ENCODE measurements around the gene PTGIR.

The PTGIR gene

DNA sequence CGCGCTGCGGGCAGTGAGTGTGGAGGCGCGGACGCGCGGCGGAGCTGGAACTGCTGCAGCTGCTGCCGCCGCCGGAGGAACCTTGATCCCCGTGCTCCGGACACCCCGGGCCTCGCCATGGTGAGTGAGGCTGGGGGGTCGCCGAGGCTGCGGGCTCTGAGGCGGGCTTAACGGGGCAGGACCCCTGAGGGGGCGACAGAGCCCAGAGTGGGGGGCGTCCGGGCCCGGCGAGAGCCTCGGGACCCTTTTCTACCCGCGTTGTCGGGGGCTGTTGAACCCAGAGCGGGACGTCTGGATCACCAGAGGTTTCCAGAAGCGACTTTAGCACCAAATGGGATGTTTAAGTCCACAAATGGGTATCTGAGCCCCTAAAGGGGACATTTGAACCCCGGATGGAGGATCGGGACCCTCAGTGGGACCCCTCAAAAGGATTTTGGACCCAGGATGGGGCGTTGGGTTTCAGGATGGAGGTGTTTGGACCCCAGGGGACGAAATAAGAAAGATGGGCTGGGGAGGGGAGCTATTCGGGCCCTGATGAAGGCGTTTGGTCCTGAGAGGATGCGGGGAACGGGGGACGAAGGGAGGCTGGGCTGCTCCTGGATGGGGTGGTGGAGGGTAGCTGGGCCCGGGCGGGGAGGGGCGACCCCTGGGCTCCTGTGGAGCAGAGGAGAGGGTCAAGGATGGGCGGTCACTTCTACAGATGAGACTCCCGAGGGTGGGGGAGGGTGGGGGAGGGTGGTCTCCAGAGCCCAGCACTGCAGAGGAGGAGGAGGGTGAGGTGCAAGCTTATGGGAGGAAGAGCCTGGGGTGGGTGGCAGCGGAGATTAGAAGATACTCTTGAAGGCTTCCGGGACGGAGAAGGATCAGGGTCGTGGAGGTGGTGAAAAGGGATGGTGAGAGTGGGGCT is 23.3 kb downstream of the PTGIR start, which contains the start of gene CALM3:
TSS of gene CALM3 (plus strand) at position 13 of the 907 bp plus-strand sequence. CDS start at position 118, 105 bp downstream.
- peak in 10 of 56 donors; percentile 24 to 57 (median 34) for DNase-seq

DNA sequence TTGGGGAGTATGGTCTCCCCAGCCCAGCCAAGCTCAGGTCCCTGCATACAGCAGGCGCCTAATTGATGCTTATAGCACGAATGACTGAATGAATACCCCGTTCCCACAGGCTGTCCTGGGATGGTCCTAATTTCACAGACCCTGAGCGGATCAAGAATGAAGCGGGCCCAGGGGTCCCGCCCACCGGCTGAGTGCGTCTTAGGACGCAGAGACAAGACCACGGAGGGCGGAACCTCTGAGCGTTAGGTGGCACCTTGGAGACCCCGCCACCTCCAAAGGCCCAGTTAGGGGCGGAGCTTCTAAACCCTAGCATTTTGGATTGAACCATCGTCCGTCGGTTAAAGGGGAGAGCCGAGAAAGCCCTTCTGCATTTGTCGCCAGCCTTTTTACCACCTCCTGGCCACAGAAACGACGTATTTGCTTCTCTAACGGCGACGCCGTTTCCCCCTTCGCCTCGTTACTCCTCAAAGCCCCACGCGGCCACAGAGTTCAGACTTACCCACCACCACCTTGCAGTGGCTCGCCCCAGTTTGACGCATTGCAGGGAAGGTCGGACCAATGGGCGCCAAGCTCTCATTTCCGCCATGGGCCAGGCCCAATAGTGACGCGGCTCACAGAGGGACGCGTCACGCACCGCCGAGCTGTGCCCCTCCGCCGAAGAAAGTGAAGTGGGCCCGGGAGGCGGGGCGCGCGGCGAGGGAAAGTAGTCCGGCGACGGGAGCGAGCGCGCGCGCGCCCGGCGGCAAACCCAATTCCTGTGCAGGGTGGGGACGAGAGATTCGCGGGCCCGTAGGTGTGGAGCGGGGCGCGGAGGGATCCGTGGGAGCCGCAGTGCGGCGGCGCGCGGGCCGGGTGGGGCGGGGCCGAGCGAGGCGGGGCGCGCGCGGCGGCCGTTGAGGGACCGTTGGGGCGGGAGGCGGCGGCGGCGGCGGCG is 24.2 kb downstream of the PTGIR start:
- DNase-seq: peak; percentile 71 to 99 (median 94)

DNA sequence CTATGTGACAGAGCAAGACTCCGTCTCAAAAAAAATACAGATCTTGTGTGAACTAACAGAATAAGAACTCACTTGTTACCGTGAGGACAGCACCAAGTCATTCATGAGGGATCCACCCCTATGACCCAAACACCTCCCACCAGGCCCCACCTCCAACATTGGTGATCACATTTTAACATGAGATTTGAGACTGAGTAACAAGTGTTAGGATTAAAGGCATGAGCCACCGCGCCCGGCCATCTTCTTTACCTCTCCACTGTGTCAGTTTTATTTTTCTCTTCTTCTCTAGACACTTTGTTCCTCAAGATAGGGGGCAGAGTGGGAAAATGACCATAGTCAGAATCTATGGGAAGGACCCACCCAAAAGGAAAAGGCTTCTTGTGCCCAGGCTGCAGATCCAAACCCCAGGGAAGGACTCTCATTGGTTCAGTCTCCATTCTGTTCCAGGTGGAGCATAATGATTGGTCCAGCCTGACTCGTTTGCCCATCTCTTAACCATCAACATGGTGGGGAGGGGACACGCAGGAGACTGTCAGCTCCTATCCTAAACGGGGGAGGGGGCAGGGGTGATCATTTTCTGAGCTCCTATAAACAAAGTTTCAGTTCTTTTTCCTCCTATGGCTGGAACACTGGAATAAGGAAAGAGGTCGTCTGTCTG is 25.0 kb downstream of the PTGIR start:
- no peak for DNase-seq

DNA sequence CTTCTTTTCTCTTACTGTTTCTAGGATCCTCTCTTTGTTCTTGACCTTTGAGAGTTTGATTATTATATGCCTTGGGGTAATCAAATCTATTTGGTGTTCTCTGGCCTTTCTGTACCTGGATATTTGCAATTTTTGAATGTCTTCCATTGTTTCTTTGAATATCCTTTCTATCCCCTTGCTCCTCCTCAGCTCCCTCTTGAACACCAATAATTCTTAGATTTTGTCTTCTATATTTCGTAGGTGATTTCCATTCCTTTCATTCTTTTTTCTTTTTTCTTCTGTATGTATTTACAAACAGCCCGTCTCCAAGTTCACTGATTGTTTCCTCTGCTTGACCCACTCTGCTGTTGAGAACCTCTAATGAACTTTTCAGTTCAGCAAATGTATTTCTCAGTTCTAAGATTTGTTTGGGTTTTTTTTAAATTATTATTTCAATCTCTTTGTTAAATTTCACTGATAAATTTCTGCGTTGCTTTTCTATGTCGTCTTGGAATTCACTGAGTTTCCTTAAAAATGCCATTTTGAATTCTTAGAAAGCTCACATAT is 26.4 kb downstream of the PTGIR start:
- no peak for DNase-seq

DNA sequence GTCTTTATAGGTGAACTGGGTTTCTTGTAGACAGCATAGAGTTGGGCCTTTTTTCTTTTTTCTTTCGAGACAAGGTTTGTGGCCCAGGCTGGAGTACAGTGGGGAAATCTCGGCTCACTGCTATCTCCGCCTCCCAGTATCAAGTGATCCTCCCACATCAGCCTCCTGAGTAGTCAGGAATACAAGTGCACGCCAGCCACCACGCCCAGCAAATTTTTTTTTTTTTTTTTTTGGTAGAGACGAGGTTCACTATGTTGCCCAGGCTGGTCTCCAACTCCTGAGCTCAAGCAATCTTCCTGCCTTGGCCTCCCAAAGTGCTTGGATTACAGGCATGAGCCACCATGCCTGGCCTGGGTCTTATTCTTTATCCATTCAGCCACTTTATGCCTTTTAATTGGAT is 28.9 kb downstream of the PTGIR start:
- no peak for DNase-seq

DNA sequence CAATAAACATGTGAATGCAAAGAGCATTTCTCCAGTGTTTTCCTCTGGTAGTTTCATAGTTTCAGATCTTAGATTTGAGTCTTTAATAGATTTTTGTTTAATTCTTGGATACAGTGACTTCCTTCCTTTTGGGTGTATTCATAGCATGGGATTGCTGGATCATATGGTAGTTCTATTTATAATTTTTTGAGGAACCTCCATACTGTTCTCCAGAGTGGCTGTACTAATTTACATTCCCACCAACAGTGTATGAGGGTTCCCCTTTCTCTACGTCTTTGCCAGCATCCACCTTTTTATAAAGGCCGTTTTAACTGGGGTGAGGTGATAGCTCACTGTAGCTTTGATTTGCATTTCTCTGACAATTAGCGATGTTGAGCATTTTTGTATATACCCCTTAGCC is 33.0 kb downstream of the PTGIR start:
- DNase-seq: no peak

DNA sequence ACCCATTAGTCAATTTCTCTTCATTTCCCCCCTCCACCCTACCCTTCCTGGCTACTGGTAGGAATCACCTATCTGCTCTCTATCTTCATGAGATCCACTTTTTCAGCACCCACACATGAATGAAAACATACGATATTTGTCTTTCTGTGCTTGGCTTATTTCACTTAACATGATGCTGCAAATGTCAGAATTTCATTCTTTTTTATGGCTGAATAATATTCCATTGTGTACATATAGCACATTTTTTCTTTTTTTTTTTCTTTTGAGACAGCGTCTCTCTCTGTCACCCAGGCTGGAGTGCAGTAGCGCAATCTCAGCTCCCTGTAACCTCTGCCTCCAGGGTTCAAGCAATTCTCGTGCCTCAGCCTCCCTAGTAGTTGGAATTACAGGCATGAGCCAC is 33.6 kb downstream of the PTGIR start:
- no peak for DNase-seq

DNA sequence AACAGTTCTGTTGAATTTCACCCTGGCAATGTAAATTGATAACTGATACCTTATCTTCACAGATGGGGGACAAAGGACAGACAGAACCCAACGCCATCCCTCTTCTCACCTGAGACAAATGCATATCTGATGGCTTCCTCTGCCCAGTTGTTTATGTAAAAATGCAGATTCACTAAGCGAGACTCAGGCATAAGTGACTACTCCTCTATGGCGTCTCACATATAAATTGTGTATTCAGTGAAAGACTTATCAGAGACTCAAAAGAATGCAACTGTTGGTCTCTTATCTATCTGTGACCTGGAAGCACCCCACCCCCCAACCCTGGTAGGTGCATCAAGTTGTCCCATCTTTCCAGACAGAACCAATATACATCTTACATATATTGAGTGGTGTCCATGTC is 37.0 kb downstream of the PTGIR start:
- no peak for DNase-seq

DNA sequence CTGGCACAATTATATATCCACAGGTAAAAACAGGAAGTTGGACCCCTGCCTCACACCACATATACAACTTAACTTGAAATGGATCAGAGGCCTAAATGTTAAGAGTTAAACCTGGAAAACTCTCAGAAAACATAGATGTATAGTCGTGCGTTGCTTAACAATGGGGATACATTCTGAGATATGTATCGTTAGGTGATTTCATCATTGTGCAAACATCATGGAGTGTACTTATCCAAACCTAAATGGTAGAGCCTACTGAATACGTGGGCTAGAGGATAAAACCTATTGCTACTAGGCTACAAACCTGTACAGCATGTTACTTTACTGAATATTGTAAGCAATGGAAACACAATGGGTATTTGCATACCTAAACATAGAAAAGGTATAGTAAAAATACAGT is 38.6 kb downstream of the PTGIR start:
- DNase-seq: no peak

DNA sequence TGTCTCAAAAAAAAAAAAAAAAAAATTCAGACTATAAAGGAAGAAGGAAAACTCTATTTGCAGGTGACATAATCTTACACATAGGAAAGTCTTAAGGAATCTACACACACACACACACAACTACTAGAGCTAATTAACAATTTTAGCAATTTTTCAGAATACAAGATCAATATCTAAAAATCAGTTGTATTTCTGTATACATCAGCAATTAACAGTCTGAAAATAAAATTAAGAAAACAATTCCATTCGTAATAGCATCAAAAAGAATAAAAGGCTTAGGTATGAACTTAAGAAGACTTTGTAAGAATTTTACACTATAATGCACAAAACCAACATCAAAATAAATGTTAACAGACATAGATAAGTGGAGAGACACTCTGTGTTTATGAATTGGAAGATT is 39.4 kb downstream of the PTGIR start:
- DNase-seq: no peak

DNA sequence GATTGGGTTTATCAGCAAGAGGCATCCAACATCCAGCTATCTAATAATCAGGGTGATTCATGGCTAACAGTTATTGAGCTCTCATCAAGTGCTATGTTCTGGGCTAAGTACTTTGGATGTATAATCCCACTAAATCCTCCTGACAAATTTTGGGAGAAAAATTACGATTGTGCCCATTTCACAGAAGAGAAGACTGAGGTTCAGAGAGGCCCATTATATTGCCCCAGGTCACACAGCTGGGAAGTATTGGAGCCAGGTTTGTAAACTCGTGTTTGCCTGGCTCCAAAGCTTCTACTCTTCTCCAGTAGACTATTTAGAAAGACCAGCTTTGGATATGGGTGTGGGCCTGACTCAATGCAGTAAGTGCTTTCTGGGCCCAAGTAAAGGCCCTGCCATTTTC is 44.6 kb downstream of the PTGIR start:
- DNase-seq: no peak

DNA sequence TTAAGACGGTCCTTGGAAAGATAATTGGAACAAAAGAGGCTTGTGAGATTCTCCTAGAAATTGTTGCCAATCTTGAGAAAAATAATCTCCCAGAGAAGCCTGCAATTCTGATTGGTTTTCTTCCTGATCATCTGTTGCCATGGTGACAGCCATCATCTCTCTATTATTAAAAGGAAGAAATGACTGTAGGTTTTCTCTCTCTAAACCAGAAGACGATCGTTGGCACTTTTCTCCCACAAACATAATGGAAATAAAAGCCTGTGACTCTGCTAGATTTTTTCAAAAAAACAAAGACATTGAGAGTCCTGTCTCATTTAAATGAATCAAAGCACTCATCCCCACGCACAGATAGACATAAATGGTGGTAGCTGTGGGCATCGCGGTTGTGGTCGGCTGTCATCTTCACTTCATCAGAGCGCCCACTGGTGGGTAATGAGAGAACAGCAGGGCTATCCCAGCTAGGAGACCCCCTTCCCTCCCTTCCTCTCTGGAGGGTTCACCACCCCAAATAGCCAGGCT is 45.5 kb downstream of the PTGIR start:
- DNase-seq: peak in 19 of 56 donors; percentile 2 to 54 (median 11)

DNA sequence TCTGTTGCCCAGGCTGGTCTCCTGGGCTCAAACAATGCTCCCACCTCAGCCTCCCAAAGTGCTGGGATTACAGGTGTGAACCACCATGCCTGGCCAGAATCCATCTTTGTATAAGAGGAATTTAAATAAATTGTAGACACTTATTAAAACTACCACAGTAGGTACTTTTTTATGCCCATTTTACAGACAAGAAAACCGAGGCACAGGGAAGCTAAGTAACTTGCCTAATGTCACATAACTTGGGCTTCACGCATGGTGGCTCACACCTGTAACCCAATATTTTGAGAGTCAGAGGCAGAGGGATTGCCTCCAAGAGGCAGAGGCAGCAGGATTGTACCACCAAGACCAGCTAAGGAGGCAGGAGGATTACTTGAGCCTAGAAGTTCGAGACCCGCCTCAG is 46.4 kb downstream of the PTGIR start:
- no peak for DNase-seq

DNA sequence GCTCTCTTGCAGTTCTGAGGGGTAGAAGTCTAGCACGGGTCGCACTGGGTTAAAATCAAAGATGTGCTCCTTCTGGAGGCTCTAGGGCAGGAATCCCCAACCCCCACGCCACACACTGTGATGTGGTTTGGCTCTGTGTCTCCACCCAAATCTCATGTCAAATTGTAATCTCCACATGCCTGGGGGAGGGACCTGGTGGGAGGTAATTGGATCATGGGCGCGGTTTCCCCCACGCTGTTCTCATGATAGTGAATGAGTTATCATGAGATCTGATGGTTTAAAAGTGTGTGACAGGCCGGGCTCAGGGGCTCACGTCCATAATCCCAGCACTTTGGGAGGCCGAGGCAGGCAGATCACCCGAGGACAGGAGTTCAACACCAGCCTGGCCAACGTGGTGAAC is 50.4 kb downstream of the PTGIR start:
- peak in 35 of 56 donors; percentile 1 to 81 (median 37) for DNase-seq

DNA sequence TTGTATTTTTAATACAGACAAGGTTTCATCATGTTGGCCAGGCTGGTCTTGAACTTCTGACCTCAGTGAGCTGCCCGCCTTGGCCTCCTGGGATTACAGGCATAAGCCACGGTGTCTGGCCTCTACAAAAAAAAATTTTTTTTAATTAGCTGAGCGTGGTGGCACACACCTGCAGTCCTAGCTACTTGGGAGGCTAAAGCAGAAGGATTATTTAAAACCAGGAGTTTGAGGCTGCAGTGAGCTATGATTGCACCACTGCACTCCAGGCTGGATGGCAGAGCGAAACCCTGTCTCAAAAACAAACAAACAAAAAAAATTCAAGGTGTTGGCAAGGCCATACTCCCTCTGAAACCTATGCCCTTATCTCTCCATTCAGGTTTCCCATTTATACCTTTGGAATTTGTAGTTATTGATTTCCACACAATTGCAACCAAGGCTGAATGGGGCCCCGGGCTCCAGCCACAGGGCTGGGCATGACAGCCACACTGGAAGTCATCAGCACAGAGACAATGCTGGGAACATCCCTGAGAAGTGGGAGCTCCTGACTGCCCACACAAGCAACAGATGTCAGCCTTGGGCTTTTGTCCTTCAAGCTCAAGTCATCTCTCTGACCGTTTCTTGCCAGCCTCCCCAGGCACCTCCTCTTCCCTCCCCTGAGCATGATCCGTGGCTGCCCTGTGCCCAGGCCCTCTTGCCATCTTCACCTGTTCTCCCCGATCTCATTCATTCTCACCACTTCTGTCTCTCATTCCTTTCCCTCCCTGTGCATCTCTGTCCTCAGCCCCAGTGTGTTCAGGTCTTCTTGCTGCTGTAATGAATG is 51.0 kb downstream of the PTGIR start:
- DNase-seq: no peak

DNA sequence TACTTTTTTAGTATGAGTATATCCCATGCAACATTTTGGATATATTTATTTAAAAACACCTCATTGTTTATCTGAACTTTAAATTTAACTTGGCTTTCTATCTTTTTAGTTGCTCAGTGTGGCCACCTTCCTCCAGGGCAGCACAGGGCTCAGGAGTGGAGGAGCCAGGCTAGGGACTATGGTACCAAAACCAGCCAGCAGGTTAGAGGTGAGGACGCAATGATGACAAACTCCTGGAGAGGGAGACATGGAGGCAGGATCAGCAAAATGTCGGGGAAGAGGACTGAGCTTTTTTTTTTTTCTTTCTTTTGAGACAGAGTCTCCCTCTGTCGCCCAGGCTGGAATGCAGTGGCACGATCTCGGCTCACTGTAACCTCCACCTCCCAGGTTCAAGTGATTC is 53.4 kb downstream of the PTGIR start:
- no peak for DNase-seq
